Activated CD4-positive, alpha-beta T cell treated with anti-CD3 and anti-CD28 coated beads, Interleukin-2, amount 10 ng/mL, durations not matched to agents 24 days and 14 days (primary cell): Measurements from ENCODE around the gene PCED1A. TPM values are rescaled to one million over a fixed set of nuclear protein-coding genes. Genes with fewer than 3 reads are reported as not detected.
A peak's percentile ranks its signal among the peaks of the same experiment; 100 is the strongest.

Experiments
- DNase-seq: peaks from one replicate; pipeline ENCODE4 v3.0.0; 2022
- H3K27ac Mint-ChIP-seq: one replicate; pipeline ENCODE4 v1.8.0; 2022; ENCODE audit warnings: mild to moderate bottlenecking, mixed read lengths
- H3K27me3 Mint-ChIP-seq: one replicate; pipeline ENCODE4 v1.8.0; 2022; ENCODE audit warnings: mixed read lengths
- H3K36me3 Mint-ChIP-seq: one replicate; pipeline ENCODE4 v1.8.0; 2022; ENCODE audit warnings: low read depth, mild to moderate bottlenecking, mixed read lengths
- H3K4me1 Mint-ChIP-seq: one replicate; pipeline ENCODE4 v1.8.0; 2021; ENCODE audit warnings: mixed read lengths
- H3K4me3 Mint-ChIP-seq: one replicate; pipeline ENCODE4 v1.8.0; 2022; ENCODE audit warnings: mild to moderate bottlenecking, moderate library complexity, mixed read lengths
- H3K9me3 Mint-ChIP-seq: one replicate; pipeline ENCODE4 v1.8.0; 2021; ENCODE audit warnings: mixed read lengths
- intact Hi-C: fragments of 100-400 bp; cut with micrococcal nuclease; formaldehyde crosslinking; loops from one replicate; pipeline ENCODE4 v1.15.1; 2023
- total RNA-seq: library from RNA; stranded (reverse); gene quantifications from 2 replicates; pipeline ENCODE4 v1.2.3, GENCODE V29; 2022

Gene PCED1A
- total RNA-seq, result 23.4 and 26.1 TPM in 2 replicates

- Mint-ChIP-seq H3K36me3 (peaks cover 31% of the 10 kb centered on the region), H3K4me3 (peak within 1 kb of the TSS; percentile 91), H3K27ac (peak within 1 kb of the TSS; percentile 91), H3K27me3 (peaks cover 1% of the 10 kb centered on the region), H3K9me3 (peaks cover 4% of the 10 kb centered on the region), H3K4me1 (peaks cover 20% of the 10 kb centered on the region)
- intact Hi-C loops, result loop anchor here (1.0 to 5.0 kb wide), 3 partner anchors 33 to 368 kb away; partner anchors contain the start of genes NOP56, PTPRA and SNRPB
- DNase-seq, result peak; percentile 97
Observed at GRCh38 chr20:2840138-2840966, at the start of gene PCED1A, which contains the start of gene VPS16. PCED1A (minus strand) TSS chr20:2840655; CDS start chr20:2839912, 743 bp downstream. VPS16 (plus strand) TSS chr20:2840745; CDS start chr20:2840775, 30 bp downstream.

- no peak for DNase-seq
- Mint-ChIP-seq H3K27me3 (no peaks in the 10 kb centered on the region), H3K9me3 (no peaks in the 10 kb centered on the region), H3K36me3 (peaks cover 21% of the 10 kb centered on the region), H3K4me3 (no peak overlapping the region), H3K27ac (no peak overlapping the region), H3K4me1 (peaks cover 33% of the 10 kb centered on the region)
- intact Hi-C loops, result no loop called here
Observed at GRCh38 chr20:2889797-2890196, 49.3 kb upstream of the PCED1A start.

- DNase-seq, result no peak
- H3K27me3 Mint-ChIP-seq, result no peaks in the 10 kb centered on the region
- no peak overlapping the region for H3K4me3 Mint-ChIP-seq
- H3K9me3 Mint-ChIP-seq, result no peaks in the 10 kb centered on the region
- intact Hi-C loops, result no loop called here
- H3K36me3 Mint-ChIP-seq, result peaks cover 19% of the 10 kb centered on the region
- H3K27ac Mint-ChIP-seq, result no peak overlapping the region
- H3K4me1 Mint-ChIP-seq, result peaks cover 37% of the 10 kb centered on the region
Observed at GRCh38 chr20:2889209-2889608, 48.8 kb upstream of the PCED1A start.

- Mint-ChIP-seq H3K36me3 (peaks cover 21% of the 10 kb centered on the region), H3K4me1 (peaks cover 41% of the 10 kb centered on the region), H3K27me3 (no peaks in the 10 kb centered on the region), H3K27ac (no peak overlapping the region), H3K9me3 (no peaks in the 10 kb centered on the region), H3K4me3 (no peak overlapping the region)
- no peak for DNase-seq
- intact Hi-C loops, result no loop called here
Observed at GRCh38 chr20:2888224-2888955, 47.9 kb upstream of the PCED1A start.

- intact Hi-C loops, result no loop called here
- Mint-ChIP-seq H3K9me3 (no peaks in the 10 kb centered on the region), H3K4me1 (peaks cover 41% of the 10 kb centered on the region), H3K36me3 (peaks cover 18% of the 10 kb centered on the region), H3K4me3 (no peak overlapping the region), H3K27ac (no peak overlapping the region), H3K27me3 (no peaks in the 10 kb centered on the region)
- DNase-seq, result no peak
Observed at GRCh38 chr20:2887715-2888114, 47.3 kb upstream of the PCED1A start.

GRCh38 chr20:2883726-2884637 lies 43.5 kb upstream of the PCED1A start:
- H3K27me3 Mint-ChIP-seq, result no peaks in the 10 kb centered on the region
- no peak overlapping the region for H3K27ac Mint-ChIP-seq
- intact Hi-C loops, result no loop called here
- DNase-seq, result no peak
- no peaks in the 10 kb centered on the region for H3K9me3 Mint-ChIP-seq
- no peak overlapping the region for H3K4me3 Mint-ChIP-seq
- H3K36me3 Mint-ChIP-seq, result peaks cover 10% of the 10 kb centered on the region
- H3K4me1 Mint-ChIP-seq, result peaks cover 27% of the 10 kb centered on the region

GRCh38 chr20:2880650-2881049 lies 40.2 kb upstream of the PCED1A start:
- no peaks in the 10 kb centered on the region for H3K9me3 Mint-ChIP-seq
- H3K36me3 Mint-ChIP-seq, result peaks cover 30% of the 10 kb centered on the region
- no peak for DNase-seq
- peaks cover 36% of the 10 kb centered on the region for H3K4me1 Mint-ChIP-seq
- no peak overlapping the region for H3K27ac Mint-ChIP-seq
- intact Hi-C loops, result no loop called here
- no peaks in the 10 kb centered on the region for H3K27me3 Mint-ChIP-seq
- no peak overlapping the region for H3K4me3 Mint-ChIP-seq

- Mint-ChIP-seq H3K27ac (no peak overlapping the region), H3K4me1 (peaks cover 36% of the 10 kb centered on the region)
- intact Hi-C loops, result loop anchor here (10.0 kb wide), 2 partner anchors 526 to 774 kb away; partner anchors contain the start of genes DNAAF9 and STK35
Observed at GRCh38 chr20:2879146-2879545, 38.7 kb upstream of the PCED1A start.

GRCh38 chr20:2878515-2878914 lies 38.1 kb upstream of the PCED1A start:
- intact Hi-C loops, result loop anchor here (10.0 kb wide), 2 partner anchors 526 to 774 kb away; partner anchors contain the start of genes DNAAF9 and STK35
- Mint-ChIP-seq H3K9me3 (no peaks in the 10 kb centered on the region), H3K4me3 (no peak overlapping the region), H3K27me3 (no peaks in the 10 kb centered on the region), H3K27ac (no peak overlapping the region), H3K4me1 (peaks cover 32% of the 10 kb centered on the region), H3K36me3 (peaks cover 30% of the 10 kb centered on the region)
- no peak for DNase-seq

More at GRCh38 chr20:2879146-2879545, 38.7 kb upstream of the PCED1A start:
- DNase-seq, result no peak
- Mint-ChIP-seq H3K9me3 (no peaks in the 10 kb centered on the region), H3K27me3 (no peaks in the 10 kb centered on the region), H3K36me3 (peaks cover 33% of the 10 kb centered on the region), H3K4me3 (no peak overlapping the region)

GRCh38 chr20:2875690-2876203 lies 35.3 kb upstream of the PCED1A start:
- H3K36me3 Mint-ChIP-seq, result peaks cover 28% of the 10 kb centered on the region
- peaks cover 2% of the 10 kb centered on the region for H3K27me3 Mint-ChIP-seq
- no peak for DNase-seq
- peak overlapping the region; percentile 16 for H3K4me3 Mint-ChIP-seq
- H3K27ac Mint-ChIP-seq, result peak overlapping the region; percentile 26
- intact Hi-C loops, result loop anchor here (10.0 kb wide), 2 partner anchors 529 to 771 kb away; partner anchors contain the start of genes DNAAF9 and STK35
- H3K4me1 Mint-ChIP-seq, result peaks cover 49% of the 10 kb centered on the region
- H3K9me3 Mint-ChIP-seq, result no peaks in the 10 kb centered on the region

GRCh38 chr20:2874456-2874855 lies 34.0 kb upstream of the PCED1A start:
- Mint-ChIP-seq H3K27me3 (peaks cover 2% of the 10 kb centered on the region), H3K4me1 (peaks cover 52% of the 10 kb centered on the region), H3K27ac (peak overlapping the region; percentile 81), H3K9me3 (no peaks in the 10 kb centered on the region), H3K4me3 (peak overlapping the region; percentile 78), H3K36me3 (peaks cover 28% of the 10 kb centered on the region)
- intact Hi-C loops, result loop anchor here (5.0 to 10.0 kb wide), 5 partner anchors 38 to 770 kb away; partner anchors contain the start of genes DNAAF9, NOP56 and STK35
- DNase-seq, result peak; percentile 71

- peaks cover 2% of the 10 kb centered on the region for H3K27me3 Mint-ChIP-seq
- peak overlapping the region; percentile 78 for H3K4me3 Mint-ChIP-seq
- peaks cover 28% of the 10 kb centered on the region for H3K36me3 Mint-ChIP-seq
- intact Hi-C loops, result loop anchor here (1.0 to 10.0 kb wide), 7 partner anchors 33 to 769 kb away; partner anchors contain the start of genes DNAAF9, NOP56, PCED1A and STK35
- peak; percentile 91 for DNase-seq
- peaks cover 49% of the 10 kb centered on the region for H3K4me1 Mint-ChIP-seq
- H3K27ac Mint-ChIP-seq, result peak overlapping the region; percentile 81
- no peaks in the 10 kb centered on the region for H3K9me3 Mint-ChIP-seq
Observed at GRCh38 chr20:2873747-2874041, 33.2 kb upstream of the PCED1A start.
